SKM-1 (cell line): ENCODE data around the gene LRRC49.
"Not testable (repeated sequence)": the region's sequence is repeated elsewhere in the genome, so short reads cannot be mapped to it uniquely, and the experiment has no call there.

Experiments
- DNase-seq: peaks from one replicate; lab custom pipeline; 2025; ENCODE audit not compliant: unreplicated experiment; lab: John Stamatoyannopoulos, UW

The LRRC49 gene

GRCh38 chr15:70892002-70892911 lies at the start of gene LRRC49, which contains the start of gene THAP10:
Gene LRRC49 (plus strand): TSS chr15:70892826. CDS start chr15:70892895, 69 bp downstream.
Gene THAP10 (minus strand): TSS chr15:70892433. CDS start chr15:70892272, 161 bp downstream.
- peak; percentile 79 for DNase-seq

GRCh38 chr15:70845602-70846360 lies 46.8 kb upstream of the LRRC49 start:
- no peak for DNase-seq

GRCh38 chr15:70851889-70852288 lies 40.7 kb upstream of the LRRC49 start:
- no peak for DNase-seq

- DNase-seq = no peak
Measured at GRCh38 chr15:70852501-70853317, 39.9 kb upstream of the LRRC49 start.

- DNase-seq = no peak
Measured at GRCh38 chr15:70853318-70853972, 39.2 kb upstream of the LRRC49 start.

- DNase-seq = no peak
Measured at GRCh38 chr15:70853973-70854665, 38.5 kb upstream of the LRRC49 start, which contains the start of gene LARP6. Gene LARP6 (minus strand): TSS chr15:70854157. CDS start chr15:70854088, 69 bp downstream.

GRCh38 chr15:70854666-70854976 lies 38.0 kb upstream of the LRRC49 start:
- no peak for DNase-seq

GRCh38 chr15:70855764-70856163 lies 36.9 kb upstream of the LRRC49 start:
- no peak for DNase-seq

GRCh38 chr15:70856177-70856883 lies 36.3 kb upstream of the LRRC49 start:
- no peak for DNase-seq

GRCh38 chr15:70856884-70857561 lies 35.6 kb upstream of the LRRC49 start:
- DNase-seq = no peak

GRCh38 chr15:70857562-70858285 lies 34.9 kb upstream of the LRRC49 start:
- no peak for DNase-seq

- DNase-seq = not testable (repeated sequence)
Measured at GRCh38 chr15:70858614-70859321, 33.9 kb upstream of the LRRC49 start.

- DNase-seq = no peak
Measured at GRCh38 chr15:70859322-70859908, 33.2 kb upstream of the LRRC49 start.

GRCh38 chr15:70859998-70860397 lies 32.6 kb upstream of the LRRC49 start:
- no peak for DNase-seq

GRCh38 chr15:70863450-70864218 lies 29.0 kb upstream of the LRRC49 start:
- DNase-seq = no peak

- no peak for DNase-seq
Measured at GRCh38 chr15:70866982-70867641, 25.5 kb upstream of the LRRC49 start.
